GM19193 (cell line): ENCODE results near the gene FAM83D.
A peak's percentile ranks its signal among the peaks of the same experiment; 100 is the strongest.

Experiments used
- POLR2A ChIP-seq: IDR thresholded peaks from 4 replicates; pipeline ENCODE4 v1.6.1; 2011; ENCODE audit not compliant: insufficient read depth, insufficient read length; ENCODE audit errors: extremely low read depth

The FAM83D gene

DNA sequence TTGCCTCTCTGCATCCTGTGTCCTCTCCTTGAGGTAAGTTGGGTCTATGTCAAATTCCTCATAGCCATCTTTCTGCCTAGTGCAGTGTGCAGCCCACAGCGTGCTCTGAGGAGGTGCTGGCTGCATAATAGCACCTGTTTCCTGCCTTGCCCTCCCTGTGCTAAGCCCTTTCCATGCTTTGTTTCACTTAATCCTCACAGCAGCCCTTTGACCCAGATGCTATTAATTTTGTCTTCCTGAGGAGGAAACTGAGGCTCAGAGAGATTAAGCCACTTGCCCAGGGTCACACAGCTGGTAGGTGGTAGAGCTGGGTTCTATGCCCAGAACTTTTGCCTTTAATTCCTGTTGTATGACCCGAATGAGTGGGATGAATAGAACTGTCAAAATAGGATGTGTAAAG is 13.5 kb downstream of the FAM83D start:
- no peak for TF ChIP-seq POLR2A

DNA sequence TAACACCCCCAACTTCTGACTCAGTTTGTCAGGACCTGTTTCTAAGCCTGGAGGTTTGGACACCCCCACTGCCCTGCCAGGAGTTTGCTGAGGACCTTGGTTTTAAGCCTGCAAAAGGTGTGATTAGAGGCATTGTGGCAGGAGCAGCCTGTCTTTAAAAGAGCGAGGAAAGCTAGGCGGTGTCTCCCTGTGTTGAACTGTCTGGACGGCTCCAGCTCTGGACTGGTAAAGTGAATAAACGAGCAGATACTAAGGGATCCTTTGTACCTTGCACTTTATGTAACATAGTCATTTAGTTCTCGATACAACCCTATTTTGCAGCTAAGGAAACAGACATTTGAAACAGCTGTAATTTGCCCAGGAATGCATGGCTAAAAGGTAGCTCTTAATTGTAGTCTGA is 14.4 kb downstream of the FAM83D start:
- no peak for TF ChIP-seq POLR2A

DNA sequence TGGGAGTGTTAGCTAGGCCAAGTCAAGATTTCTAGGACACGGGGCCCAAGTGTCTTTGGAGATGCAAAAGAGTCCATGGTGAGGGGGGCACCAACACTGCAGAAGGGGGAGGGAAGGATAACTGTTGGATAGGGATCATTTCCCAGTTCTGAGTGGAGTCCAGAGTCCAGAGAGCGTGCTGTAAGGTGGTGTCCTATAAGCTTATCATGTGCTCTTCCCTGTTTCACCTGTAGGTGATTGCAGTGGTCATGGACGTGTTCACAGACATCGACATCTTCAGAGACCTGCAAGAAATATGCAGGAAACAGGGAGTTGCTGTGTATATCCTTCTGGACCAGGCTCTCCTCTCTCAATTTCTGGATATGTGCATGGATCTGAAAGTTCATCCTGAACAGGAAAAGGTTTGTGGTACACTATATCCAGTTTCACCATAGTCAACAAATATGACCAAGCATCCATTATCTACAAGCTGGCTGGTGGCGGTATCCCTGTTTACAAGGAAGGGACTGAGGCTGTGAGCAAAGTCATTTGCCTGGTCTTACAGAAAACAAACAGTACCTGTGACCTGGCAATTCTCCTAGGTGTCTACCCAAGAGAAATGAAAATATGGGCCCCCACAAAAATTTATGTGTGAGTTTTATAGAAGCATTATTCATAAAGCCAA is 15.6 kb downstream of the FAM83D start:
- no peak for TF ChIP-seq POLR2A

DNA sequence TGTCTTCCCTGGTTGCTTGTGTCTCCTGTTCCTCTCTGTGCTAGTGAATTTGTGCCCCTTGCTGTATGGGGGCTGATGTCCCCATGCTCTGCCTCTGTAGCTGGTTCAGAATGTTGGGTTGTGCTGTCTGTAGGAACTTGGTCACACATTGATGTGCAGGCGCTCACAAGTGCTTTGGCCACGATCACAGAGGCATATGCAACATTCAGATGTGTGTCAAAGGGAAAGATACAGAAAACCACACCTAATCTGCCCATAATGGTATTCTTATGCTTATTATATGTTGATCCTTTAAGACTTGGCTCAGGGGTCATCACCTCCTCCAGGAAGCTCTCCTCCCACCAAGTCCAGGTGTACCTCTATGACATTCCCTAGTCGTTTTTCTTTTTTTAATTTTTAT is 18.8 kb downstream of the FAM83D start:
- no peak for TF ChIP-seq POLR2A

DNA sequence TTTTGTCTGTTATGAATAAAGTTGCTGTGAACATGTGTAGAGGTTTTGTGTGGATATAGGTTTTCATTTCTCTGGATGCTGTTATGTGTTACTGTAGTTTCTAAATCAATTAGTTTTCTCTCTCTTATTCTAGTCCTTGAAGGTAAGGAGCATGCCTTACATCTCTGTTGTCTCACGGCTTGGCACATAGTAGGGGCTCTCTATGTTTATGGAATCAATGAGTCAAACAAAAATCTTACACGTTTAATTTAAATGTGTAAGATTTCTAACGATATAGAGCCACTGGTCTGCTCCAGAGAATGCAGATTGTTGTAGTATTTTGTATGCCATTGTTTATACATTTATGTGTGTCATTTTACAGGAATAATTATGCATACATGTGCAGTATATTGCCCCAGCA is 20.6 kb downstream of the FAM83D start:
- no peak for TF ChIP-seq POLR2A

DNA sequence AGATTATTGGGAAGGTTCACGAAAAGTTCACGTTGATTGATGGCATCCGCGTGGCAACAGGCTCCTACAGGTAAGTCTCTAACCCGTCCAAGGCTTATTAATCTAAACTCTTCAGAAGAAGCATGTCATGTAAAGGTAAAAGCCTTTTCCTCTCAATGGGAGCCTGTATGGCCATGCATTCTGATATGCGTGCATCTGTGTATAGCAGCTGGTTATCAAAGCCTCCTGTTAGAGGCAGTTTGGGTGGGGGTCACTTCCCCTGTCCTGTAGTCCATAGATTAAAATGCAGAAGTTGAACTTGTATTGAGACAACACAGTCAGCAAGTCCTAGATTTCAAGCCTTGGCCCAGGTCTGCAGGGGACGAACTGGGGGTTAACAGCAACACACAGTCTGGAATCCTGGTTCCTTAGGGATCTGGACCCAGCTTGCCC is 21.7 kb downstream of the FAM83D start:
- TF ChIP-seq POLR2A, result no peak

DNA sequence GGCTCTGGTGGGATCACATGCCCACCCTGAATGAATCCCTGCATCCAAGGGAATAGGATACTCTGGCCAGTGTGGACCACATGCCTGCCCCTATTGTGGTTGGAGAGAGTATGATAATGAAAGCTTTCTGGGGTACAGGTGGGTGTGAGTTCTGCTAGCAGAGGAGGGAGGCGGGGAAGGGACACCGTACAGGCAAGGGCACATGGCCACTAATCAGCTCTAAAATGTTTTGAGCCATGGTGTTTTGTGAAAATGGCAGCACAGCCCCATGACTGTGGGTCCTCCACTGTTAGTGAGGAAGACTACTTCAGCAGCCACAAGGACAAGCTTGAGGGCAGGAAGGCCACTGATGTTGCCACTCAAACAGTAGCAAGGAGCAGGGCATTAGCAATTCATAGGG is 24.0 kb downstream of the FAM83D start:
- no peak for TF ChIP-seq POLR2A

DNA sequence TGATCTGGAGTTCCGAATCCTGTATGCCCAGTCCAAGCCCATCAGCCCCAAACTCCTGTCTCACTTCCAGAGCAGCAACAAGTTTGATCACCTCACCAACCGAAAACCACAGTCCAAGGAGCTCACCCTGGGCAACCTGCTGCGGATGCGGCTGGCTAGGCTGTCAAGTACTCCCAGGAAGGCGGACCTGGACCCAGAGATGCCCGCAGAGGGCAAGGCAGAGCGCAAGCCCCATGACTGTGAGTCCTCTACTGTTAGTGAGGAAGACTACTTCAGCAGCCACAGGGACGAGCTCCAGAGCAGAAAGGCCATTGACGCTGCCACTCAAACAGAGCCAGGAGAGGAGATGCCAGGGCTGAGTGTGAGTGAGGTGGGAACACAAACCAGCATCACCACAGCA is 25.4 kb downstream of the FAM83D start:
- no peak for TF ChIP-seq POLR2A

DNA sequence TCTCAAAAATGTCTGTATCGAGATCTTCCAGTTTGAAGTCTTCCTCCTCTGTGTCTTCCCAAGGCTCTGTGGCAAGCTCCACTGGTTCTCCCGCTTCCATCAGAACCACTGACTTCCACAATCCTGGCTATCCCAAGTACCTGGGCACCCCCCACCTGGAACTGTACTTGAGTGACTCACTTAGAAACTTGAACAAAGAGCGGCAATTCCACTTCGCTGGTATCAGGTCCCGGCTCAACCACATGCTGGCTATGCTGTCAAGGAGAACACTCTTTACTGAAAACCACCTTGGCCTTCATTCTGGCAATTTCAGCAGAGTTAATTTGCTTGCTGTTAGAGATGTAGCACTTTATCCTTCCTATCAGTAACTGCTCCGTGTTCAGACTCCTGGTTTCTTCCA is 25.9 kb downstream of the FAM83D start:
- no peak for TF ChIP-seq POLR2A

DNA sequence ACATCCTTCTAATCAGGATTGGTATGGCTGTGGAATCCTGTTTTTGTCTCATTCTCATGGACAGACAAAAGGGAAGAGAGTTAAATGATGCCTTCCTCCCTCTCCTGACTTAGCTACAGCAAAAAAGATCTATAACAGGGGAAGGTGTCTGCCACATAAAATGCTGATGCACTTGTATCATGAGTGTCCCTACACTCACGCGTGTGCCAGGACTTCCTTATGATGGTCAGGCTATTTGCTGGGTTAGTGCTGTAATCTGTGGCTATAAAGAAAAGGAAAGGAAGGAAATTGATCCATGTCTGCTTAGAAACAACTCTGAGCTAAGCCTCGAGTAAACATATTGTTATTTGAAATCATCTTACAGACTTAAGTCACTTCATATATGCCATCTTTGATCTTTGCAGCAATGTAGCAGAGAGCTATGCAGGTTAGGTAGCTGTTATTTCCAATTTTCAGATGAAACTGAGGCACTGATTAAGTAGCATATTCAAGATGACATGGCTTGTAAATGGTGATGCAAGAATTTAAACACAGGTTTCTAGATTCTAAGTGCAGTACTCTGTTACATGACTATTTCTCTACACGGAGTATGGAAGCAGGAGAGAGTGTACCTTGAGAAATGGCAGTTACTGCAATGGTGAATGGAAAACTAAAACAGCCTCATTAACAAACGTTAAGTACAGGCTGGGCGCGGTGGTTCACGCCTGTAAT is 27.6 kb downstream of the FAM83D start:
- TF ChIP-seq POLR2A, result no peak

DNA sequence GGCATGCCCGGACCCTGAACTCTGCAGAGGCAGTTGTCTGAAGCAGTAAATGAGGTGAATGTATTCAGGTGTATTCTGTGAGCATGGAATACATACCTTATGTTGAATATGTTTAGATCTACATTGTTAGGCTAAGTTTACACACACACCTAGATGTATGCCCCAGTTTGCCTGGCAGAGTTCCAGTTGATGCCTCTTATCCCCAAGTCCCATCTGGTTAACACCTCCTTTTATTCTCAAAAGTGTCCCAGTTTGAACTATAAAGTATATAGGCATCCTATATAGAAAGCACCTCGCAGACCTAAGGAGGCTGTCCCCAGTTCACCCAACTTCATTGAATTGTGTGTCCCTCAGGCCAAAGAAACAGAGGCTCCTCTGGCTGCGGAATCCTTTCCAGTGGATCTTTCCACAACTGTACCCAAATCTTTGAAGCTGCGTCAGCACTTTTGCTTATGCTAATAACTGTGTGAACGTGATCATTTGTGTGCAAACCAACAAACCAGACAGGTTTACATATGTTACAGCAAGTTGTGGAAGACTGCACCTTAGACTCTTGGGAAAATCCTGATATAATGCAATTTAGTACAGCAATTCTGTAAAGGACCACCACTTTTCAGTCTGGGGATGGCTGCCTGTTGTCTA is 31.1 kb downstream of the FAM83D start:
- TF ChIP-seq POLR2A, result no peak

DNA sequence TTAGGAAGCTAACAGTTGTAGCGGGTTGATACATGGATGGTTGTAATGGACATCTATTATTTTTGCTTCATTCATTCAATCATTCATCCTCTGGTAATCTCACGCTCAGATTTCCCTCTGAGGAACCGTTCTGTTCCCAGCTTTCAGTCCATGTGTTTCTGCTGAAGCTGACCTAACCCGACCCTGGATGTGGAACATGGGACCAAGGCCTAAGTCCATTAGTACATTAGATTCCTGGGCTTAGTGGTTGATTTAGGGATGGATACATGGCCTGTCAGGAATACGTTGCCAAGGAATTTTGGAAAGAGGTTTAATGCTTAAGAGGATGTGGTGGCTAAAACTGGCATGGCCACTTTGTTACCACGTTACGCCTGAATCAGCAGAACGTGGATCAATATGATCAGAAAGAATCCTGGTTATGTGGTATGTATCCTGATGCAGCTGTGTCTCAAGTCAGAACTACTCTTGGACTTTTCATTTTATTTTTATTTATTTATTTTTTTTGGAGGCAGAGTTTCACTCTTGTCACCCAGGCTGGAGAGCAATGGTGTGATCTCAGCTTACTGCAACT is 31.8 kb downstream of the FAM83D start:
- no peak for TF ChIP-seq POLR2A

DNA sequence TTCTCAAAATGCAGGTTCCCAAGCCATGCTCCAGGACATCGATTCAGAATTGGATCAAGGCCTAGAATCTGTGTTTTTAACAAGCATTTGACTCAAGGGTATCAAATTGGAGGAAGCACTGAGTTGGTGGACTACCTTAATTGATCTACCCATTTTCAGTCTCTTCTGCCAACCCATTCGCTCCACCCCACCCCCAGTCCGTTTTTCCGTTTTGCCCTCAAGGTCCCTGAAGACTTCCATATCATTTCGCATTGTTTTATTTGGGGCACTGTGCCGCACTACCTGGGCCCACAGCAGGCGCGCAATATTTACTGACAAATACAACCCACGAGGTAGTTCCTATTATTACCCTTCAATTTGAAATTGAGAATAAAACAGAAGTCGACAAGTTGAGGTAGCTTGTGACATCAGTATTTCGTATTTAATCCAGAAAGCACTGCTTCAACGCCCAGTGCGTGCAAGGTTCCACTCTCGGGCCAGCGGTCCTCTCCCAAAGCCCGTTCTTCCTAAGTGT is 35.4 kb downstream of the FAM83D start:
- TF ChIP-seq POLR2A, result no peak

DNA sequence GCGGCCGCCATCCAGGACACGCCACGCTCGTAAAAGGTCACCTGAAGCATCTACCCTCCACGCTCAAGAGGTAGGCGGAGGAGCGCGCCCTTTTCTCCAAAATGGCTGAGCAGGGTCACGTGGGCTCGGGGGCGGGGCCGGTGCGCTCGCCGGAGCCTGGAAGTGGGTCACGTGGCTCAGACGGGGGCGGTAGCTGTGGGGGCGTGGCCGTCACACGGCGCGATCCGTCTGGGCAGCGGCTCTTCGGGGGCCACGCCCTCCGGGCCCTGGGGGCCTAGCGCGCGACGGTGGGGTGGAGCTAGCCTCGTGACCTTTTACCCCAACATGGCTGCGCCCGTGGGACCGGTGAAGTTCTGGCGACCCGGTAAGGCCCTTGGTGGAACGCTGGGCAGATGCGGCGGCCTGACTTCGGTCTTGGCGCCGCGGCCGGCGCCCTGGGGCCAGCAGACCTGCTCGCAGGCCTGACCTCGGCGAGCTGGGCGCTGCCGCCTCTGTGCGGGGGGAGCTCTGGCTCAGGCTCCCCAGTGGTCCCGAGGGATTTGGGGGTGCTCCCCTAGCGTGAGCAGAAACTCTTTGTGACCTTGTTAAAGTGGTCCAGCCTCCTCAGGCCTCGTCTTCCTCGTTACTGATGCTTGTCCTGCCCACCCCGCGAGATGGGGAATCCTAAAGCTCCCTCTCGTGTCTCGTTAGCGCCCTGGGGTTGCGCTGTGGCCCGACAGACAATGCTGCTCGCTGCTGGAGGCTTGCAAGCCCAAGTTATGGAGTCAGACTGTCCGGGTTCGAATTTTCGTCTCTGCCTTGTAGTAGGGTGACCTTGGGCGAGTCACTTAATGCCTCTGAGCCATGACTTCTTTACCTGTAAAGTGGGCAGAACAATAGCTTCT is 36.1 kb downstream of the FAM83D start, which contains the start of gene DHX35:
DHX35 (plus strand) TSS at position 301 of the 884 bp plus-strand sequence; CDS start at position 325, 24 bp downstream.
- peak; percentile 77 for TF ChIP-seq POLR2A
